Heart left ventricle (tissue), 16 donors: Measurements from ENCODE around the gene GPATCH11. TPM values are rescaled to one million over a fixed set of nuclear protein-coding genes. Genes with fewer than 3 reads are reported as not detected.

Source experiments
- ATAC-seq, 4 donors: fragments of 200-7000 bp; cut with Tn5 transposase; one replicate each; pipeline ENCODE4 v1.9.1; 2020 to 2022; ENCODE audit warnings: moderate library complexity in 4 of 4, mild to moderate bottlenecking in 3 of 4, moderate number of reproducible peaks in 1 of 4
- DNase-seq, 5 donors: peaks; one replicate each; pipeline ENCODE4 v3.0.0-alpha.2; 2020
- H3K27ac ChIP-seq, 12 donors: fragments of 200-600 bp; sonication (generic) in 4 of 12; one replicate each; pipeline versions ENCODE4 v1.5.0 to v1.8.0; 2016 to 2022; ENCODE audit warnings: mild to moderate bottlenecking in 2 of 12
- H3K27me3 ChIP-seq, 9 donors: fragments of 200-600 bp; sonication (generic) in 2 of 9; one replicate each; pipeline versions ENCODE4 v1.5.1 to v1.8.0; 2016 to 2022; ENCODE audit warnings: mild to moderate bottlenecking in 3 of 9
- H3K36me3 ChIP-seq, 9 donors: fragments of 200-600 bp; sonication (generic) in 2 of 9; one replicate each; pipeline versions ENCODE4 v1.5.0 to v1.8.0; 2018 to 2022; ENCODE audit warnings: mild to moderate bottlenecking in 2 of 9
- H3K4me1 ChIP-seq, 12 donors: fragments of 200-600 bp; sonication (generic) in 4 of 12; one replicate each; pipeline versions ENCODE4 v1.5.0 to v1.8.0; 2016 to 2022; ENCODE audit warnings: mild to moderate bottlenecking in 3 of 12
- H3K4me3 ChIP-seq, 12 donors: fragments of 200-600 bp; sonication (generic) in 4 of 12; one replicate each; pipeline versions ENCODE4 v1.5.0 to v1.8.0; 2017 to 2022; ENCODE audit warnings: mild to moderate bottlenecking in 9 of 12, moderate library complexity in 4 of 12
- H3K9me3 ChIP-seq, 12 donors: fragments of 200-600 bp; sonication (generic) in 4 of 12; one replicate each; pipeline versions ENCODE4 v1.5.0 to v1.8.0; 2016 to 2022; ENCODE audit warnings: mild to moderate bottlenecking in 1 of 12
- POLR2A ChIP-seq, 2 donors: fragments of 450-650 bp; IDR thresholded peaks; one replicate each; pipeline ENCODE4 v1.6.1; 2017; ENCODE audit warnings: antibody characterized with exemption in 2 of 2, mild to moderate bottlenecking in 2 of 2, moderate library complexity in 2 of 2
- WGBS, 4 donors: extraction: QIAGEN DNeasy Blood & Tissue Kit in 2 of 4; methylation state at CpG; one replicate each; pipeline versions ENCODE4 v1.1.5 to v1.1.7; 2013 to 2018; 5-methylcytosine and 5-hydroxymethylcytosine counted together
- intact Hi-C, 10 donors: fragments of 100-400 bp; cut with DNase I; formaldehyde crosslinking; loops; one replicate each; pipeline versions ENCODE4 v1.11.1 to v1.14.2; 2022
- polyA plus RNA-seq, 2 donors: library from polyadenylated mRNA; stranded (reverse); fragments of 200-250 nt; gene quantifications; one replicate each; pipeline ENCODE4 v1.2.3, GENCODE V29; 2013
- total RNA-seq, 9 donors: library from RNA; depleted of rRNA in 2 of 9; stranded (reverse); fragments of >200 nt in 2 of 9; fragmentation: NEBNext Ultra II Directional in 3 of 9; extraction: Animal tissue kit (Norgen Biotek cat#: 25700) in 3 of 9; gene quantifications; one replicate each; pipeline versions ENCODE4 v1.1.0 to v1.2.4, GENCODE V29; 2016 to 2023
- TF ChIP-seq, protein P1 (sequence below), 12 donors: fragments of 200-600 bp; sonication (generic) in 4 of 12; IDR thresholded peaks; one replicate each; pipeline versions ENCODE4 v1.5.0 to v1.8.0; 2018 to 2022; ENCODE audit warnings: antibody characterized with exemption in 12 of 12, mild to moderate bottlenecking in 5 of 12
- donor health status: ischemic (EF 13 %, LVEDD 7.1; RV severe dilation, severe dysfunction).
- donor health status: healthy with polysubstance abuse.
- donor health status: DM: no; HTN: yes; CAD: no.
- donor health status: DM: no; HTN: no; CAD: no.
- donor health status: ischemic (EF 25% LVEDD 6.9; RV normal size, moderate dysfunction).
- donor health status: ischemic (EF 25% LVEDD 5.7; RV mildly dilated, moderate dysfunction).
- donor health status: healthy.
- donor health status: DM: yes; HTN: yes; CAD: no.
- donor health status: ischemic (EF 35%, LVEDD 5.7; RV mildly dilated, moderate dysfunction).
- donor health status: nonischemic (EF 11% LVEDD 7.7; RV severe dilation, severe dysfunction).
- donor health status: DM: yes; HTN: yes; CAD: no.
- donor health status: PGD.
- donor health status: ischemic (EF 29% LVEDD 5.4; RV normal size, mild dysfunction).
- donor health status: nonischemic (EF 23%, LVEDD 6.1; RV moderate dilation, normal function).

The GPATCH11 gene
- total and polyA plus RNA-seq, 11 donors = 3.2 to 9.4 (median 5.3) TPM

DNA sequence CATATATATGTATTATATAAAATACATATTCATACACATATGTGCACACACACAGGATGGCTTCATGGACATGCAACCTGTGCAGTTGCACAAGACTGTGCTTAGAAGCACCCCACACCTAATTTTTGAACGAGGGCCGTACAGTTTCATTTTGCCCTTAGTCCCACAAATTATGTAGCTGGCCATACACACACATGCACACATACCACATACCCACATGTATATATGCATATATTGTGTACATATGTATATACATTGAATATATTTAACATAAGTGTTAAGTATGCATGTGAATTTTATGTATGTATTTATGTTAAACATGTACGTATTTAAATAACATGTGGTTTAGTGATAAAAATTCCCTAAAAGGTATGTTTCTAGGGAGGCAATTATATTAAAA, 18.3 kb downstream of the GPATCH11 start:
- Histone ChIP-seq H3K27me3 (no peaks in the 10 kb centered on the region), H3K4me3 (no peak overlapping the region), H3K9me3 (no peaks in the 10 kb centered on the region), H3K4me1 (no peaks in the 10 kb centered on the region), H3K27ac (no peak overlapping the region), H3K36me3 (peaks cover 0 to 100% (median 93%) of the 10 kb centered on the region in 9 donors)
- intact Hi-C loops = no loop called here
- WGBS, 4 donors = 91 to 95% (median 93%) methylated on average over 3 of the region's 3 CpGs
- ATAC-seq (no peak), DNase-seq (no peak)
- TF ChIP-seq, protein P1, sequence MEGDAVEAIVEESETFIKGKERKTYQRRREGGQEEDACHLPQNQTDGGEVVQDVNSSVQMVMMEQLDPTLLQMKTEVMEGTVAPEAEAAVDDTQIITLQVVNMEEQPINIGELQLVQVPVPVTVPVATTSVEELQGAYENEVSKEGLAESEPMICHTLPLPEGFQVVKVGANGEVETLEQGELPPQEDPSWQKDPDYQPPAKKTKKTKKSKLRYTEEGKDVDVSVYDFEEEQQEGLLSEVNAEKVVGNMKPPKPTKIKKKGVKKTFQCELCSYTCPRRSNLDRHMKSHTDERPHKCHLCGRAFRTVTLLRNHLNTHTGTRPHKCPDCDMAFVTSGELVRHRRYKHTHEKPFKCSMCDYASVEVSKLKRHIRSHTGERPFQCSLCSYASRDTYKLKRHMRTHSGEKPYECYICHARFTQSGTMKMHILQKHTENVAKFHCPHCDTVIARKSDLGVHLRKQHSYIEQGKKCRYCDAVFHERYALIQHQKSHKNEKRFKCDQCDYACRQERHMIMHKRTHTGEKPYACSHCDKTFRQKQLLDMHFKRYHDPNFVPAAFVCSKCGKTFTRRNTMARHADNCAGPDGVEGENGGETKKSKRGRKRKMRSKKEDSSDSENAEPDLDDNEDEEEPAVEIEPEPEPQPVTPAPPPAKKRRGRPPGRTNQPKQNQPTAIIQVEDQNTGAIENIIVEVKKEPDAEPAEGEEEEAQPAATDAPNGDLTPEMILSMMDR (IDR thresholded peaks at IDR 0.05) = no peak
- no peak for TF ChIP-seq POLR2A (IDR thresholded peaks at IDR 0.05)

GRCh38 chr2:37104178-37104577, 19.9 kb downstream of the GPATCH11 start:
- 94 to 99% (median 97%) methylated on average over 2 of the region's 2 CpGs for WGBS, 4 donors

DNA sequence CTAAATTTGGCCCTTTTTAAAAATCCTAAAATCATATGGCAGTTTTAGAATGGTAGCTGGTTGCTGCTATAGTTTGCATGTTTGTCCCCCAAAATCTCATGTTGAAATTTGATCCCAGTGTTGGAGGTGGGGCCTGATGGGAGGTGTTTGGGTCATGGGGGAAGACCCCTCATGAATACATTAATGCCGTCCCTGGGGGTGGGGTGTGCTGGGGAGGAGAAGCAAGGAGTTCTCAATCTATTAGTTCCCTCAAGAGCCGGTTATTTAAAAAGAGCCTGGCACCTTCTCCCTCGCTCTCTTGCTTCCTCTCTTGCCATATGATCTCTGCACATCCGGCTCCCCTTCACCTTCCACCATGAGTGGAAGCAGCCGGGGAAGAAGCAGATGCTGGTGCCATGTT, 20.8 kb downstream of the GPATCH11 start:
- DNase-seq (no peak), ATAC-seq (no peak)
- no peak overlapping the region for H3K27ac ChIP-seq
- no peaks in the 10 kb centered on the region for H3K4me1 ChIP-seq
- H3K4me3 ChIP-seq = no peak overlapping the region
- intact Hi-C loops = no loop called here
- WGBS, 4 donors = 87 to 93% (median 88%) methylated on average over 5 of the region's 5 CpGs
- H3K9me3 ChIP-seq = no peaks in the 10 kb centered on the region
- H3K27me3 ChIP-seq = no peaks in the 10 kb centered on the region
- TF ChIP-seq POLR2A (IDR thresholded peaks at IDR 0.05) = no peak
- TF ChIP-seq, protein P1 (IDR thresholded peaks at IDR 0.05) = no peak
- H3K36me3 ChIP-seq = peaks cover 0 to 100% (median 96%) of the 10 kb centered on the region in 9 donors

More at GRCh38 chr2:37104178-37104577, 19.9 kb downstream of the GPATCH11 start:
- Histone ChIP-seq H3K36me3 (peaks cover 0 to 100% (median 96%) of the 10 kb centered on the region in 9 donors), H3K27ac (no peak overlapping the region), H3K27me3 (no peaks in the 10 kb centered on the region), H3K4me1 (no peaks in the 10 kb centered on the region), H3K4me3 (no peak overlapping the region), H3K9me3 (no peaks in the 10 kb centered on the region)
- TF ChIP-seq, protein P1 (IDR thresholded peaks at IDR 0.05) = no peak
- no peak for TF ChIP-seq POLR2A (IDR thresholded peaks at IDR 0.05)
- ATAC-seq (no peak), DNase-seq (no peak)
- intact Hi-C loops = no loop called here

- H3K27ac ChIP-seq = no peak overlapping the region
- no peaks in the 10 kb centered on the region for H3K9me3 ChIP-seq
- peaks cover 0 to 98% (median 90%) of the 10 kb centered on the region in 9 donors for H3K36me3 ChIP-seq
- intact Hi-C loops = no loop called here
- H3K4me1 ChIP-seq = no peaks in the 10 kb centered on the region
- no peak for TF ChIP-seq POLR2A (IDR thresholded peaks at IDR 0.05)
- TF ChIP-seq, protein P1 (IDR thresholded peaks at IDR 0.05) = no peak
- no peak overlapping the region for H3K4me3 ChIP-seq
- H3K27me3 ChIP-seq = no peaks in the 10 kb centered on the region
- DNase-seq (no peak), ATAC-seq (no peak)
- WGBS, 4 donors = 94 to 97% (median 97%) methylated on average over 4 of the region's 4 CpGs
Observed at GRCh38 chr2:37109523-37109922, 25.2 kb downstream of the GPATCH11 start.
